Endothelial cell of umbilical vein (primary cell): ENCODE data around the gene ZNF586. TPM values are rescaled to one million over a fixed set of nuclear protein-coding genes. Genes with fewer than 3 reads are reported as not detected.

ENCODE experiments used
- BruUV-seq: library from RNA; stranded (reverse); fragments of 400-500 nt; replicated peaks from 2 replicates; lab custom pipeline; 2021; lab: Mats Ljungman, UMichigan
- CTCF ChIA-PET: fragments of 300-600, 350-600 bp; sonication (Branson Sonifier 250); formaldehyde crosslinking; loops from one replicate; lab custom pipeline; 2021; ENCODE audit warnings: antibody characterized with exemption, inconsistent platforms; lab: Charles Lee
- POLR2A ChIA-PET: fragments of 300-600, 350-600 bp; sonication (Branson Sonifier 250); formaldehyde crosslinking; loops from one replicate; lab custom pipeline; 2021; ENCODE audit warnings: antibody characterized with exemption, inconsistent platforms; lab: Charles Lee
- DNase-seq: peaks from one replicate; pipeline ENCODE4 v3.0.0-alpha.2; 2011; ENCODE audit warnings: low read depth, low spot score
- FAIRE-seq: peaks from 2 replicates; lab custom pipeline; 2011; peaks lifted over from hg19 to GRCh38; lab: Jason Lieb, UNC
- H2AFZ ChIP-seq: 2 replicates; pipeline ENCODE4 v1.6.0; 2012; ENCODE audit warnings: low read depth, low read length, control low read depth, inconsistent platforms
- H3K27ac ChIP-seq: 2 replicates; pipeline ENCODE4 v1.5.1; 2011; ENCODE audit warnings: low read depth, mild to moderate bottlenecking, control low read depth, low read length, moderate library complexity; ENCODE audit not compliant: insufficient read depth
- H3K27me3 ChIP-seq, 2 experiments: 2 replicates each; pipeline versions ENCODE4 v1.6.0 to v1.6.1; 2011; ENCODE audit warnings: low read length in 2 of 2, mixed read lengths in 1 of 2; ENCODE audit not compliant: control insufficient read depth in 2 of 2, insufficient read depth in 2 of 2
- H3K36me3 ChIP-seq, 2 experiments: 2 replicates in 1 of 2; 3 replicates in 1 of 2; pipeline ENCODE4 v1.5.1; 2011; ENCODE audit warnings: low read length in 2 of 2, mild to moderate bottlenecking in 1 of 2, moderate library complexity in 1 of 2; ENCODE audit not compliant: control insufficient read depth in 2 of 2, insufficient read depth in 2 of 2; ENCODE audit errors: extremely low read depth in 1 of 2
- H3K4me1 ChIP-seq: 3 replicates; pipeline ENCODE4 v1.5.1; 2011; ENCODE audit warnings: mild to moderate bottlenecking, low read length; ENCODE audit not compliant: control insufficient read depth, insufficient read depth; ENCODE audit errors: extremely low read depth
- H3K4me2 ChIP-seq: 2 replicates; pipeline ENCODE4 v1.6.1; 2011; ENCODE audit warnings: low read length, control low read depth, mixed read lengths; ENCODE audit not compliant: insufficient read depth
- H3K4me3 ChIP-seq, 3 experiments: fragments of 200-600 bp in 1 of 3; sonication (generic), shearing (Covaris generic) in 1 of 3; replicated peaks in 1 of 3; 2 replicates each; pipeline ENCODE4 v1.5.1; 2011 to 2016; ENCODE audit warnings: control low read depth in 3 of 3, low read length in 3 of 3, mild to moderate bottlenecking in 2 of 3, inconsistent platforms in 1 of 3, low read depth in 1 of 3, moderate library complexity in 1 of 3; ENCODE audit not compliant: insufficient read depth in 1 of 3
- H3K79me2 ChIP-seq: 2 replicates; pipeline ENCODE4 v1.6.0; 2012; ENCODE audit warnings: low read length, inconsistent platforms; ENCODE audit not compliant: control insufficient read depth, insufficient read depth
- H3K9ac ChIP-seq: replicated peaks from 2 replicates; pipeline ENCODE3; 2011; ENCODE audit warnings: low read length, control low read depth; ENCODE audit not compliant: insufficient read depth; ENCODE audit errors: extremely low read depth
- H3K9me1 ChIP-seq: replicated peaks from 3 replicates; pipeline ENCODE4 v1.6.0; 2011; ENCODE audit warnings: mild to moderate bottlenecking, low read length; ENCODE audit not compliant: control insufficient read depth, insufficient read depth; ENCODE audit errors: extremely low read depth
- H3K9me3 ChIP-seq: replicated peaks from 2 replicates; pipeline ENCODE4 v1.5.1; 2012; ENCODE audit warnings: low read length, inconsistent platforms; ENCODE audit not compliant: control insufficient read depth, insufficient read depth
- H4K20me1 ChIP-seq: replicated peaks from 2 replicates; pipeline ENCODE3; 2011; ENCODE audit warnings: mild to moderate bottlenecking, low read length; ENCODE audit not compliant: control insufficient read depth, insufficient read depth; ENCODE audit errors: extremely low read depth
- EZH2 ChIP-seq: IDR thresholded peaks from 2 replicates; pipeline ENCODE4 v1.6.1; 2012; ENCODE audit warnings: borderline replicate concordance, low read depth, mild to moderate bottlenecking, moderate library complexity, low read length, inconsistent platforms; ENCODE audit not compliant: severe bottlenecking
- FOS ChIP-seq: IDR thresholded peaks from 2 replicates; pipeline ENCODE4 v1.6.1; 2011; ENCODE audit warnings: mild to moderate bottlenecking, low read length, moderate library complexity, borderline replicate concordance; ENCODE audit not compliant: insufficient read depth
- GATA2 ChIP-seq: IDR thresholded peaks from 2 replicates; pipeline ENCODE4 v1.7.0; 2011; ENCODE audit warnings: low read depth, mild to moderate bottlenecking, moderate library complexity, mixed read lengths, low read length; ENCODE audit not compliant: insufficient read length, insufficient read depth
- JUN ChIP-seq: IDR thresholded peaks from 2 replicates; pipeline ENCODE4 v1.6.1; 2011; ENCODE audit warnings: borderline replicate concordance, low read depth; ENCODE audit not compliant: insufficient read length, insufficient read depth
- MAX ChIP-seq: IDR thresholded peaks from 2 replicates; pipeline ENCODE4 v1.6.1; 2011; ENCODE audit not compliant: insufficient read depth, insufficient read length
- MYC ChIP-seq: IDR thresholded peaks from one replicate; pipeline ENCODE4 v1.6.1; 2011; ENCODE audit warnings: mild to moderate bottlenecking, low read depth, low read length
- POLR2A ChIP-seq: IDR thresholded peaks from 2 replicates; pipeline ENCODE4 v1.6.1; 2012; ENCODE audit warnings: low read depth, mild to moderate bottlenecking, control low read depth, low read length
- POLR2AphosphoS5 ChIP-seq: IDR thresholded peaks from 2 replicates; pipeline ENCODE4 v1.6.1; 2012; ENCODE audit warnings: low read depth, mild to moderate bottlenecking, control low read depth, low read length, moderate library complexity; ENCODE audit not compliant: insufficient read depth
- dilution Hi-C: fragments of 300-500 bp; cut with MboI; formaldehyde crosslinking; loops from one replicate; pipeline ENCODE4 v1.15.0; 2019; ENCODE audit warnings: low sequenced_read_pairs; ENCODE audit not compliant: extremely low pct_ligation_motif_present
- intact Hi-C: fragments of 100-400 bp; cut with micrococcal nuclease; formaldehyde crosslinking; loops from one replicate; pipeline ENCODE4 v1.10.0; 2022
- polyA plus RNA-seq, 4 experiments: library from polyadenylated mRNA; depleted of rRNA in 3 of 4; stranded (reverse) in 3 of 4; unstranded in 1 of 4; fragments of >200 nt; gene quantifications; 2 replicates each; pipeline versions ENCODE4 v1.2.1 to v1.2.3, GENCODE V29; 2011 to 2012; ENCODE audit warnings: missing spikeins in 1 of 4
- total RNA-seq: library from RNA; stranded (reverse); gene quantifications from 2 replicates; pipeline ENCODE4 v1.2.3, GENCODE V29; 2021
- TF ChIP-seq, protein P1 (sequence below), 2 donors: IDR thresholded peaks; 1 replicate in 1 of 2; 2 replicates in 1 of 2; pipeline ENCODE4 v1.5.1; 2011; ENCODE audit warnings: low read length in 2 of 2, mild to moderate bottlenecking in 2 of 2, moderate library complexity in 2 of 2, control low read depth in 1 of 2, inconsistent platforms in 1 of 2, low read depth in 1 of 2; ENCODE audit not compliant: insufficient read depth in 1 of 2; ENCODE audit errors: extremely low read depth in 1 of 2

Gene ZNF586
- total and polyA plus RNA-seq, 2 donors (not counting 3 experiments of a cell fraction or from before 2014, with no cell fraction given): 6.0 to 14.7 TPM

GRCh38 chr19:57720878-57721277 is 48.6 kb upstream of the ZNF586 start:
- BruUV-seq: no TSS peak
- TF ChIP-seq JUN (no peak), POLR2A (no peak), EZH2 (no peak), MAX (no peak), FOS (no peak), POLR2AphosphoS5 (no peak), GATA2 (no peak), MYC (no peak)
- TF ChIP-seq, protein P1, sequence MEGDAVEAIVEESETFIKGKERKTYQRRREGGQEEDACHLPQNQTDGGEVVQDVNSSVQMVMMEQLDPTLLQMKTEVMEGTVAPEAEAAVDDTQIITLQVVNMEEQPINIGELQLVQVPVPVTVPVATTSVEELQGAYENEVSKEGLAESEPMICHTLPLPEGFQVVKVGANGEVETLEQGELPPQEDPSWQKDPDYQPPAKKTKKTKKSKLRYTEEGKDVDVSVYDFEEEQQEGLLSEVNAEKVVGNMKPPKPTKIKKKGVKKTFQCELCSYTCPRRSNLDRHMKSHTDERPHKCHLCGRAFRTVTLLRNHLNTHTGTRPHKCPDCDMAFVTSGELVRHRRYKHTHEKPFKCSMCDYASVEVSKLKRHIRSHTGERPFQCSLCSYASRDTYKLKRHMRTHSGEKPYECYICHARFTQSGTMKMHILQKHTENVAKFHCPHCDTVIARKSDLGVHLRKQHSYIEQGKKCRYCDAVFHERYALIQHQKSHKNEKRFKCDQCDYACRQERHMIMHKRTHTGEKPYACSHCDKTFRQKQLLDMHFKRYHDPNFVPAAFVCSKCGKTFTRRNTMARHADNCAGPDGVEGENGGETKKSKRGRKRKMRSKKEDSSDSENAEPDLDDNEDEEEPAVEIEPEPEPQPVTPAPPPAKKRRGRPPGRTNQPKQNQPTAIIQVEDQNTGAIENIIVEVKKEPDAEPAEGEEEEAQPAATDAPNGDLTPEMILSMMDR (IDR thresholded peaks at IDR 0.05; ENCODE audit: extremely low read depth in 1 of 2, insufficient read depth in 1 of 2, low read depth in 1 of 2, low read length in 2 of 2): no peak
- Histone ChIP-seq H3K36me3 (peaks cover 9 to 22% of the 10 kb centered on the region in 2 experiments), H3K79me2 (no peaks in the 10 kb centered on the region), H3K4me1 (no peaks in the 10 kb centered on the region), H3K9me1 (no peaks in the 10 kb centered on the region), H3K4me2 (no peak overlapping the region), H3K27ac (no peak overlapping the region), H2AFZ (no peak overlapping the region), H3K4me3 (no peak overlapping the region), H4K20me1 (no peaks in the 10 kb centered on the region), H3K27me3 (no peaks in the 10 kb centered on the region), H3K9me3 (peaks cover 26% of the 10 kb centered on the region), H3K9ac (no peak overlapping the region)
- intact Hi-C loops (no loop called here), dilution Hi-C loops (no loop called here)
- DNase-seq: no peak
- ChIA-PET POLR2A (no interaction called here), CTCF (no interaction called here)
- no peak for FAIRE-seq
